ENCODE data around the gene MRPL42.
"Not testable (repeated sequence)": the region's sequence is repeated elsewhere in the genome, so short reads cannot be mapped to it uniquely, and the experiment has no call there.

The MRPL42 gene

GRCh38 chr12:93467351-93468007 lies at the start of gene MRPL42:
TSS of gene MRPL42 (plus strand) at chr12:93467514. CDS start at chr12:93469286, 1,772 bp downstream.
- peak; percentile 61 for DNase-seq (ENCODE audit: low read depth)

GRCh38 chr12:93417967-93418480 lies 49.3 kb upstream of the MRPL42 start:
- DNase-seq (ENCODE audit: low read depth) = no peak

GRCh38 chr12:93419388-93420034 lies 47.8 kb upstream of the MRPL42 start:
- DNase-seq (ENCODE audit: low read depth) = no peak

GRCh38 chr12:93422050-93422449 lies 45.3 kb upstream of the MRPL42 start:
- no peak for DNase-seq (ENCODE audit: low read depth)

- DNase-seq (ENCODE audit: low read depth) = no peak
Observed at GRCh38 chr12:93425736-93426411, 41.4 kb upstream of the MRPL42 start.

- DNase-seq (ENCODE audit: low read depth) = no peak
Observed at GRCh38 chr12:93426412-93426805, 40.9 kb upstream of the MRPL42 start.

GRCh38 chr12:93427779-93428564 lies 39.3 kb upstream of the MRPL42 start:
- no peak for DNase-seq (ENCODE audit: low read depth)

- DNase-seq (ENCODE audit: low read depth) = no peak
Observed at GRCh38 chr12:93429448-93429847, 37.9 kb upstream of the MRPL42 start.

GRCh38 chr12:93429852-93430251 lies 37.5 kb upstream of the MRPL42 start:
- no peak for DNase-seq (ENCODE audit: low read depth)

GRCh38 chr12:93430280-93430679 lies 37.0 kb upstream of the MRPL42 start:
- DNase-seq (ENCODE audit: low read depth) = no peak

GRCh38 chr12:93432031-93432430 lies 35.3 kb upstream of the MRPL42 start:
- not testable (repeated sequence) for DNase-seq (ENCODE audit: low read depth)

GRCh38 chr12:93434256-93434865 lies 33.0 kb upstream of the MRPL42 start:
- DNase-seq (ENCODE audit: low read depth) = no peak

- DNase-seq (ENCODE audit: low read depth) = no peak
Observed at GRCh38 chr12:93438266-93439050, 28.9 kb upstream of the MRPL42 start.

GRCh38 chr12:93440043-93440835 lies 27.1 kb upstream of the MRPL42 start:
- DNase-seq (ENCODE audit: low read depth) = no peak

GRCh38 chr12:93441081-93441616 lies 26.2 kb upstream of the MRPL42 start:
- DNase-seq (ENCODE audit: low read depth) = no peak

- DNase-seq (ENCODE audit: low read depth) = peak; percentile 67
Observed at GRCh38 chr12:93441617-93442410, 25.5 kb upstream of the MRPL42 start, which contains the start of gene UBE2N. TSS of gene UBE2N (minus strand) at chr12:93441947. CDS start at chr12:93441884, 63 bp downstream.

- DNase-seq (ENCODE audit: low read depth) = no peak
Observed at GRCh38 chr12:93442411-93443340, 24.6 kb upstream of the MRPL42 start.

- no peak for DNase-seq (ENCODE audit: low read depth)
Observed at GRCh38 chr12:93443576-93443975, 23.7 kb upstream of the MRPL42 start.

Data from GM04503 (cell line).